ENCODE data around the gene NXF1. TPM values are rescaled to one million over a fixed set of nuclear protein-coding genes. Genes with fewer than 3 reads are reported as not detected.
"Not testable (repeated sequence)": the region's sequence is repeated elsewhere in the genome, so short reads cannot be mapped to it uniquely, and the experiment has no call there.

NXF1 gene
- total and polyA plus RNA-seq, 3 donors from 2014 or later: 88.3 to 98.7 (median 94.6) TPM

DNA sequence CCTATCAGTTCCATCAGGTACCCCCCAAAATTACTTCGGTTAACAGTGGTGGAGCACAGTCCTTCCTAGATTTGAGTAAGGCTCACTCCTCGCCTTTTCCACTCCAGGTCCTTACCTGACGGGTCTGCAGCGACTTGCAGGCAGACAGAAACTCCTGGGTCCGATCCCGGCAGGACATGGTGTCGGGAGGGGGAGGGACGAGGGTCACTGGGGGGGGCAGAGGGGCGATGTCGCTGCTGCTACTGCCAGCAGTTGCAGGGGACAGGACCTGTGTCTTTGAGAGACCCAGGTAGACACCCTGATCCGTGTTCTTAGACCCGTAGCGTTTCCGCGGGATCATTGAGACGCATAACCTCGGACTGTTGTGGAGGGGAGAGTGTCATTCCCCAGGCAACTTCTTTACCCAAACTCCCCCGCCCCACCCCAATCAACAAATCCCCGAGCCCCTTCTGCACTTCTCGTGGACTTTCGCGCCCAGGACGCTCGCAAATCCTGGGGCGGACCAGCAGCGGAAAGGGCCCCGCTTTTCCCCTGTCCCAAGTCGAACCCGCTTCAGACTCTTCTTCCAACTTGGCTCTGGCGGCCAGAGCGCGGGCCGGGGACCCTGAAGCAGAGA is 25.8 kb upstream of the NXF1 start:
- intact Hi-C loops (cut with DNase I; ENCODE audit: low total_unique reads): no loop called here

GRCh38 chr11:62828130-62828529 is 22.9 kb upstream of the NXF1 start:
- DNase-seq; H3K4me3 ChIP-seq; H3K27ac ChIP-seq; intact Hi-C loops (cut with DNase I; ENCODE audit: low total_unique reads); H3K4me1 ChIP-seq; H3K36me3 ChIP-seq (ENCODE audit: low read depth, missing control alignments); H3K9me3 ChIP-seq; H3K27me3 ChIP-seq: not testable (repeated sequence)
- WGBS, 2 donors: 94 to 95% methylated on average over 8 of the region's 8 CpGs

More for the DNA sequence above, 25.8 kb upstream of the NXF1 start:
- Histone ChIP-seq H3K9me3 (no peaks in the 10 kb centered on the region), H3K4me1 (peaks cover 10% of the 10 kb centered on the region), H3K27ac (peak overlapping the region; percentile 93 to 97), H3K27me3 (no peaks in the 10 kb centered on the region), H3K4me3 (peak overlapping the region; percentile 99), H3K36me3 (ENCODE audit: low read depth, missing control alignments) (no peaks in the 10 kb centered on the region)
- WGBS, 2 donors: 0% methylated on average over 15 to 32 of the region's 33 CpGs
- TF ChIP-seq CTCF (IDR thresholded peaks at IDR 0.05): no peak
- TF ChIP-seq POLR2A (IDR thresholded peaks at IDR 0.05): no peak
- DNase-seq: no peak

GRCh38 chr11:62823677-62824076 is 18.4 kb upstream of the NXF1 start:
- no peak for DNase-seq
- Histone ChIP-seq H3K27ac (no peak overlapping the region), H3K36me3 (ENCODE audit: low read depth, missing control alignments) (peaks cover 4% of the 10 kb centered on the region), H3K27me3 (no peaks in the 10 kb centered on the region), H3K4me3 (no peak overlapping the region), H3K4me1 (no peaks in the 10 kb centered on the region), H3K9me3 (no peaks in the 10 kb centered on the region)
- no peak for TF ChIP-seq CTCF (IDR thresholded peaks at IDR 0.05)
- no peak for TF ChIP-seq POLR2A (IDR thresholded peaks at IDR 0.05)
- intact Hi-C loops (cut with DNase I; ENCODE audit: low total_unique reads): no loop called here
- 94 to 95% methylated on average over 3 of the region's 3 CpGs for WGBS, 2 donors

DNA sequence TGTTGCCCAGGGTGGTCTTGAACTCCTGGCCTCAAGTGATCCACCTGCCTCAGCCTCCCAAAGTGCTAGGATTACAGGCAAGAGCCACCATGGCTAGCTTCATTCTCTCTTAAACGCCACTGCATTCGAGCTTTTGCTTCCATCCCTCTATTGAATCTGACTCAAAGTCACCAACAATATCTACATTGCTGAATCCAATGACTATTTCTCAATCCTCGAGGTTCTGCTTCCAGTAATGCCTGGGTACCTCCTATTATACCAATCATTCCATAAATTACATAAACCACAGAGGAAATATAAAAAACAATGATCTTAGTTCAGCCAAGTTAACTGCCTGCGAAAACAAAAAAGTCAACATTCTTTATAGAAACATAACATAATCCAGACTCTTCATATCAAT is 11.9 kb upstream of the NXF1 start:
- Histone ChIP-seq H3K27ac (no peak overlapping the region), H3K27me3 (no peaks in the 10 kb centered on the region), H3K9me3 (no peaks in the 10 kb centered on the region), H3K4me1 (no peaks in the 10 kb centered on the region), H3K4me3 (no peak overlapping the region), H3K36me3 (ENCODE audit: low read depth, missing control alignments) (no peaks in the 10 kb centered on the region)
- no peak for DNase-seq
- intact Hi-C loops (cut with DNase I; ENCODE audit: low total_unique reads): no loop called here
- TF ChIP-seq CTCF (IDR thresholded peaks at IDR 0.05) (no peak), POLR2A (IDR thresholded peaks at IDR 0.05) (no peak)
- 88 to 93% methylated on average over 4 of the region's 4 CpGs for WGBS, 2 donors

GRCh38 chr11:62816557-62816956 is 11.3 kb upstream of the NXF1 start:
- intact Hi-C loops (cut with DNase I; ENCODE audit: low total_unique reads): no loop called here
- Histone ChIP-seq H3K27me3 (no peaks in the 10 kb centered on the region), H3K4me3 (no peak overlapping the region), H3K36me3 (ENCODE audit: low read depth, missing control alignments) (no peaks in the 10 kb centered on the region), H3K27ac (no peak overlapping the region), H3K4me1 (no peaks in the 10 kb centered on the region), H3K9me3 (no peaks in the 10 kb centered on the region)
- no peak for TF ChIP-seq POLR2A (IDR thresholded peaks at IDR 0.05)
- TF ChIP-seq CTCF (IDR thresholded peaks at IDR 0.05): no peak
- DNase-seq: no peak
- WGBS, 2 donors: 90 to 91% methylated on average over 8 of the region's 8 CpGs
